Omental fat pad (tissue), 4 donors: ENCODE results near the gene RREB1. TPM values are rescaled to one million over a fixed set of nuclear protein-coding genes. Genes with fewer than 3 reads are reported as not detected.

Experiments used
- ATAC-seq: fragments of 150-250 bp; one replicate; pipeline ENCODE4 v1.9.1; 2016; ENCODE audit warnings: mild to moderate bottlenecking, moderate library complexity; ENCODE audit not compliant: low FRiP score
- DNase-seq: peaks from one replicate; pipeline ENCODE4 v3.0.0-alpha.2; 2019; ENCODE audit warnings: low spot score
- total RNA-seq, 4 donors: library from RNA; depleted of rRNA; stranded (reverse); fragments of >200 nt; gene quantifications; one replicate each; pipeline ENCODE4 v1.1.0, GENCODE V29; 2016
- TF ChIP-seq, protein P1 (sequence below), 3 donors: fragments of 450-650 bp; IDR thresholded peaks; one replicate each; pipeline ENCODE4 v1.5.1; 2016 to 2017; ENCODE audit warnings: antibody characterized with exemption in 3 of 3, mild to moderate bottlenecking in 3 of 3, moderate library complexity in 2 of 3

RREB1 gene
- total RNA-seq, 4 donors from 2014 or later, result 24.9 to 48.1 (median 40.6) TPM

DNA sequence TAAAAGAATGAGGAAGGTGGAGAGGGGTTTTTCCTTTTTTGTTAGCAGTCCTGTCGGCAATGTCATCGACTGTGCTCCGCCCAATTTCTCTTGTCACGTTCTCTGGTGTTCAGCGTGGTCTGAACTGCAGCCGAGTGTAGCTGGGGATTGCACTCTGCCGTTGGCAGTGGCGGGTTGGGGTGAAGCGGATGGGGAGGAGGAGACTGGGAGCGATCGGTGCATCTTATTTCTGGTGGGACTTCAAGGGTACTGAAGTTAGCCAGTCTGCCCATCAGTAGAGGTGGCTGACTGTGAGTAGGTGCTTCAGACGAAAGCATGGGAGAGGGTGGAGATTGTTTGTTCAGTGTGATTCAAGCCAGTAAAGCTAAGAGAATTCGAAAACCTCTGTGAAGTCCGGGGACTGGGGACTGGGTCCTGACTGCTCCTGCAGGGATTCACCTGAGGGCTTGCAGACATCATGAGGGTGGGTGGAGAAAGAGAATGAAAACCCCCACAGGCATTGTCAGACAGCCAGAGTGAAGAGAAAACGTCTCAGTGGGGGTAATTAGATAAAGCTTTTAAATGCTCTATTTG is 5.1 kb downstream of the RREB1 start:
- DNase-seq (no peak), ATAC-seq (no peak)
- TF ChIP-seq, protein P1, sequence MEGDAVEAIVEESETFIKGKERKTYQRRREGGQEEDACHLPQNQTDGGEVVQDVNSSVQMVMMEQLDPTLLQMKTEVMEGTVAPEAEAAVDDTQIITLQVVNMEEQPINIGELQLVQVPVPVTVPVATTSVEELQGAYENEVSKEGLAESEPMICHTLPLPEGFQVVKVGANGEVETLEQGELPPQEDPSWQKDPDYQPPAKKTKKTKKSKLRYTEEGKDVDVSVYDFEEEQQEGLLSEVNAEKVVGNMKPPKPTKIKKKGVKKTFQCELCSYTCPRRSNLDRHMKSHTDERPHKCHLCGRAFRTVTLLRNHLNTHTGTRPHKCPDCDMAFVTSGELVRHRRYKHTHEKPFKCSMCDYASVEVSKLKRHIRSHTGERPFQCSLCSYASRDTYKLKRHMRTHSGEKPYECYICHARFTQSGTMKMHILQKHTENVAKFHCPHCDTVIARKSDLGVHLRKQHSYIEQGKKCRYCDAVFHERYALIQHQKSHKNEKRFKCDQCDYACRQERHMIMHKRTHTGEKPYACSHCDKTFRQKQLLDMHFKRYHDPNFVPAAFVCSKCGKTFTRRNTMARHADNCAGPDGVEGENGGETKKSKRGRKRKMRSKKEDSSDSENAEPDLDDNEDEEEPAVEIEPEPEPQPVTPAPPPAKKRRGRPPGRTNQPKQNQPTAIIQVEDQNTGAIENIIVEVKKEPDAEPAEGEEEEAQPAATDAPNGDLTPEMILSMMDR (IDR thresholded peaks at IDR 0.05), result no peak

DNA sequence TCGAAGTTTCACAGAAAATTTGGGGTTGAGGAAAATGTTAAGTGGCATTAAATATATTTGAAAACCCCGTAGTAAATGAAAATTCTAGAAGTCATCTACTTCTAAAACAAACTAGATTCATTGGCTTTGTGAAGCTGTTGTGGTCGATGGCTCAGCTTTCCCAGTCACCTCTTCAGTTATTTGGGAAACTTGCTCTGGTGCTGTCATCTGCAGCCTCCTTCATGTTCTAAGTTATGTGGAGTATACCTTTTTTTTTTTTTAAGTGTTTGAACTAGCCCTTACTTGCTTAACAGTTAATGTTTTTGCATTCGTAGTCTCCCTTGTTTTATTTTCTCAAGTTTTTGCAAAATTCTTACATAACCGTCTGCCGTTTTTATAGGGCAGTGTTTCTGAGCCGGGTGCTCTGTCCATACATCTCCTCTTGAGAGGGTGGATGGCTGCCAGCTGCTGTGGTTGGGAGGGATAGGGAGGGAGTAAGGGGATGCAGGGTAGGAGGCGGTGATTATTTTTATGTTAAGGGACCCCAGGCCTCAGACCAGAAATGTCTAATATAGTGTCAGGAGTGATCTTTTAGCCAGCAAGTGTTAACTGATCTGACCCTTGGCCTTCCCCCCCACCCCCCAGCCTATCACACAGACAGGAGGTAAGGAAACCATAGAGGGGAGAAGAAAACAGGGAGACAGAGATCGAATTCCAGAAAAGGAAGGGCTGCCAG is 7.1 kb downstream of the RREB1 start:
- TF ChIP-seq, protein P1 (IDR thresholded peaks at IDR 0.05), result no peak
- ATAC-seq (no peak), DNase-seq (no peak)

DNA sequence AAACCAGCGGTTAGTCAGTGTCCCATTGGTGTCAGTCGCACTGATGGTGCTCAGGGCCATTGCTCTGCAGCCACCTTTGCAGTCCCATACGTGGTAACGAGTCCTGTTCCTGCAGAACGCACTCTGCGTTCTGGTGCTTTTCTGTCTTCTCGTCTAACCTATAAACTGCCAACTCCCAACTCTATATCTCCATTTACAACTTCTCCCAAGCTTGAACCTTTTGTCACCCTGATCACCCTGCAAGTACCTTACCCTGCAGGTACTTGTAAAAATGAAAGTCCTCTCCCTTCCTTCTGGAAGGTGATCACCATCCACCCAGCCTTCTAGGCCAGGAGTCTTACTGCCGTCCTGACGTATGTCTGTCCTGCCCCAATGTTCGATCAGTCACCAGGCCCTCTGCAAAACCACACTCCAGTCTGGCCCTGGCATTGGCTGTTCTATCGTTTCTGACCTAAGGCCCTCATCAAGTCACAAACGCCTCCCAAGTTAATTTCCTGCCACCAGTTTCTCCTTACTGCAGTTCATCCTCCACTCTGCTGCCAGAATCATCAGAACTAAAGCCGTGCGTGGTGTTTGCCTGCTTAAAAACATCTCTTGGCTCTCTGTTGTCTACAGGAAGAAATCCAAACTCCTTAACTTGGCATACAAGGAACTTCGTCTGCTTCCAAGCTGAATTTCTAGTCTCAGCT is 7.9 kb downstream of the RREB1 start:
- DNase-seq, result no peak
- peak; percentile 42 for ATAC-seq
- TF ChIP-seq, protein P1 (IDR thresholded peaks at IDR 0.05), result no peak

DNA sequence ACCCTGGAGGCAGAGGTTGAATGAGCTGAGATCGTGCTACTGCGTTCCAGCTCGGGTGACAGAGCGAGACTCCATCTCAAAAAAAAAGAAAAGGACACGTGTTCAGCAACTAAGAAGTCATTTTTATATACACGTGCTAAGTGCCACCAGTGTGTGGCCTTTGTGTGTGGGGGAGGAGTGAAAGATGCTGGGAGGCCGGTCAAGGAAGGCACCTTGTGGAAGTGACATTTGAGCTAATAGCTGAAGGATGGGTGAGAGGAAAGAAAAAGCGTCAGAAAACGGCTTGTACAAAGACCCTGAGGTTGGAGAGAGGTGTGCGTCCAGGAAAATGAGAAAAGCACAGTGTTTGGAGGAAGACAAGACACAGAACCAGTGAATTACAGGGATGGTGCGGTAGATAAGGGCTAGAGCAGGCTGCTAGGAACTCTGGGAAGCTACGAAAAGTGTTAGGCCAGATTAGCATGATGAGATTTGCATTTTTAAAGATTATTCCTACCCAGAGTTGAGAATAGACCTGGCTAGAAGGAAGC is 11.6 kb downstream of the RREB1 start:
- DNase-seq, result no peak
- TF ChIP-seq, protein P1 (IDR thresholded peaks at IDR 0.05), result no peak
- ATAC-seq, result no peak

DNA sequence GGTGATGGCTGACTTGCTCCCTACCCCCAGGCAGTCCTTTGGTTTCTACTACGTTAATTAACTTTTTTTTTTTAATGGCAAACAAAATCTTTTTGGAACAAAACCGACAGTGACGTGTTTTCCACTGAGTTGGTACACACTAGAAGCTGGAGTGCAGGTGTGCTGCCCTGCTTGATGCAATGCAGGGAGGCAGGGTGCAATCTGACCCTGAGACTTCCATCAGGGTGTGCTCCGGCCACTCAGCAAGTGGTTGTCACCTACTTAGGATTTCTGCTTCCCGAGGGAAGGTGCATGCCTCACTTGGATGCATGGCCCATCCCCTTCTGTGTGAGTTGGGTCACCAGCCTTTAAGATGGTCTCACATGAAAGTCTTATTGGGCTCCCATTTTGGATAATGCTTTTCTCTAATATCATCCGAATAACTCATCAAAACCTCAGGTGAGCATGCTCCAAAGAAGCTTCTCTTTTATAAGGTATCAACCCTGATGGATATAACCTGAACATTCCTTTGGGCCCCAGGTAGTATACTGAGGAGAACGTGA is 14.0 kb downstream of the RREB1 start:
- TF ChIP-seq, protein P1 (IDR thresholded peaks at IDR 0.05), result no peak
- DNase-seq, result no peak
- ATAC-seq, result no peak

DNA sequence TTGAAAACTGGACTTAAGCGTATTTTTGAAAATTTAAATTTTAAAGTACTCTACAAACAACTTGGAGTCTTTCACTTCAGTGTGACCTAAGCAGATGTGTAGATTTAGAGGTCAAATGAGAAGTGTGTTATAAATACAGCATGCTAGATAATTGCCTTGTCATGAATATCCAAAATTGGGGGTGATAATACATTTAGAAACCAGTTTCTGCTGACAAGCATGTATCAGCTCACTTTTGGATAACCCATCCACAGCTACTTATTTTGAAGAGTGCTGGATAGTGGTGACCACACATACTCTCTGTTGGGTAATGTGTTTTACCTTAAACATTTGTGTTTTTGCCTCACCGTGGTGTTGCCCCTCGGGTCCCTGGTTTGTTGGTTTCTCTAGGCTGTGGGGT is 14.9 kb downstream of the RREB1 start:
- TF ChIP-seq, protein P1 (IDR thresholded peaks at IDR 0.05), result no peak
- ATAC-seq, result no peak
- DNase-seq, result no peak
